SK-N-DZ (cell line): Measurements from ENCODE around the gene HPDL.
A peak's percentile ranks its signal among the peaks of the same experiment; 100 is the strongest.
"Not testable (repeated sequence)": the region's sequence is repeated elsewhere in the genome, so short reads cannot be mapped to it uniquely, and the experiment has no call there.

ENCODE experiments used
- DNase-seq: peaks from one replicate; pipeline ENCODE4 v3.0.0-alpha.2; 2015; ENCODE audit warnings: low spot score

Gene HPDL

GRCh38 chr1:45351508-45351907 is 24.8 kb downstream of the HPDL start:
- DNase-seq = no peak

- no peak for DNase-seq
These were observed 27.0 kb downstream of the HPDL start for GRCh38 chr1:45353685-45354084.

DNA sequence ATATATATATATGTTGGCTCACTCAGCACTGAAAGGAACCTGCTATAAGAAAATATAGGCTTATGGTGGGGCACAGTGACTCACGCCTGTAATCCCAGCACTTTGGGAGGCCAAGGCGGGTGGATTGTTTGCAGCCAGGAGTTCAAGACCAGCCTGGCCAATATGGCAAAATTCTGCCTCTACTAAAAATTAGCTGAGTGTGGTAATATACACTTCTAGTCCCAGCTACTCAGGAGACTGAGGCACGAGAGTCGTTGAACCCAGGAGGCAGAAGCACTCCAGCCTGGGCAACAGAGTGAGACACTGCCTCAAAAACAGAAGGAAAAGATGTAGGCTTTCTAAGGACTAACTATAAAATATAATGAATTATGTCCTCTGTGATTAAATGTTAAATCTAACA is 28.1 kb downstream of the HPDL start:
- DNase-seq = no peak

DNA sequence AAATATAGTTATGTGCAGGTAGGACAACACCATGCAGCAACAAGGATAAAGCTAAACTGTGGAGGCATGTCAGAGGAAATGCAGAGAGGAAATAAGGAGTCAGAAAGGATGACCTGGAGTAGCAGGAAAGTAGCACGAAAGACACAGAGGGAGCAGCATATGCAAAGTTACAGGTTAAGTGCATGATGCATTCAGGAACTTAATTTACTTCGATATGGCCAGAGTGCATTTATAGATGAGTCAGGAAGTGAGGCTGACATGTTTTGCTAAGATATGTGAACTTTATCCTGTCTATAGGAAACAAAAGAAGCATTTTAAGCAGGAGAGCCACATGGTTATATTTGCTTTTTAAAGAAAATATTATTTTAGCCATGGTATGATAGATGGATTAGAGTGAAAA is 29.0 kb downstream of the HPDL start:
- DNase-seq = no peak

DNA sequence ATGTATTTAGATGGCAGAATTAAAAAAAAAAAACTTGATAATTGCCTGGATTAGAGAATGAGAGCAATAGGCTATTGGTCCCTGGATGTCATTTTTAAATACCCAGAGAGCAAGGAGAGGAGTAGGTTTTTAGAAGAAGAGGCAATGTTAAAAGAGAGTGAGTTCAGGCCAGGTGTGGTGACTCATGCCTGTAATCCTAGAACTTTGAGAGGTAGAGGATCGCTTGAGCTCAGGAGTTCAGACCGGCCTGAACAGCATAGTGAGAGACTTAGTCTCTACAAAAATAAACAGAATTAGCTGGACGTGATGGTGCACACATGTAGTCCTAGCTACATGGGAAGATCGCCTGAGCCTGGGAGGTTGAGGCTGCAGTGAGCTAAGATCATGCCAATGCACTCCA is 29.5 kb downstream of the HPDL start:
- no peak for DNase-seq

GRCh38 chr1:45359882-45360513 is 33.3 kb downstream of the HPDL start:
- DNase-seq = peak; percentile 21

- not testable (repeated sequence) for DNase-seq
These were observed 34.3 kb downstream of the HPDL start for GRCh38 chr1:45360981-45361380.

DNA sequence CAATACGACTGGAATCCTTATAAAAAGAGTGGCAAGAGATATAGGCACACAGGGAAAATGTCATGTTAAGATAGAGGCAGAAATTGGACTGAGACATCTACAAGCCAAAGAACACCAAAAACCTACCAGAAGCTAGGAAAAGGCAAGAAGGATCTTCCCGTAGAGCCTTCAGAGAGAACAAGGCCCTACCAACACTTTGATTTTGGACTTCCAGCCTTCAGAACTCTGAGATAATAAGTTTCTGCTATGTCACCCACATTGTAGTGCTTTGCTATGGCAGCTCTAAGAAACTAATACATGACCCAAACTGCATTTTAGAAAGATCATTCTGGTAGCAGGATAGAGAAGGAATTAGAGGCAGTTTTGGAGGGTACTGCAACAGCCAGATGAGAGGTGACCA is 37.6 kb downstream of the HPDL start:
- DNase-seq = no peak

- no peak for DNase-seq
These were observed 38.4 kb downstream of the HPDL start for GRCh38 chr1:45365051-45365450.

DNA sequence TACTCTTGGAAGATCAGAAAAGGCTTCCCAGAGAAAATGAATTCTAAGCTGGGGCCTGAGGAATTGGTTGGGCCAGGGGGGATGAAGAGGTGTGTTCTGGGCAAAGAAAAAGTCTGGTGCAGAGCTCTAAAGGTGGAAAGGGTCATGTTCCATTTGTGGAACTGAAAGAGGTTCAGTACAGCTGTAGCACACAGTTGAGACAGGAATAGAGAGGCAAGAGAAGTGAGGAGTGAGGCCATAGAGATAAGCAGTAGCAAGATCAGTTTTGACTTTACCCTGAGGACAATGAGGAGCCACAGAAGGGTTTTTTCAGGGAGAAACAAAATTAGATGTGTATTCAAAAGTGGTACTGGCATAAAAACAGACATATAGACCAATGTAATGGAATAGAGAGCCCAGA is 43.9 kb downstream of the HPDL start:
- no peak for DNase-seq

- DNase-seq = no peak
These were observed 46.9 kb downstream of the HPDL start for GRCh38 chr1:45373573-45373972.

DNA sequence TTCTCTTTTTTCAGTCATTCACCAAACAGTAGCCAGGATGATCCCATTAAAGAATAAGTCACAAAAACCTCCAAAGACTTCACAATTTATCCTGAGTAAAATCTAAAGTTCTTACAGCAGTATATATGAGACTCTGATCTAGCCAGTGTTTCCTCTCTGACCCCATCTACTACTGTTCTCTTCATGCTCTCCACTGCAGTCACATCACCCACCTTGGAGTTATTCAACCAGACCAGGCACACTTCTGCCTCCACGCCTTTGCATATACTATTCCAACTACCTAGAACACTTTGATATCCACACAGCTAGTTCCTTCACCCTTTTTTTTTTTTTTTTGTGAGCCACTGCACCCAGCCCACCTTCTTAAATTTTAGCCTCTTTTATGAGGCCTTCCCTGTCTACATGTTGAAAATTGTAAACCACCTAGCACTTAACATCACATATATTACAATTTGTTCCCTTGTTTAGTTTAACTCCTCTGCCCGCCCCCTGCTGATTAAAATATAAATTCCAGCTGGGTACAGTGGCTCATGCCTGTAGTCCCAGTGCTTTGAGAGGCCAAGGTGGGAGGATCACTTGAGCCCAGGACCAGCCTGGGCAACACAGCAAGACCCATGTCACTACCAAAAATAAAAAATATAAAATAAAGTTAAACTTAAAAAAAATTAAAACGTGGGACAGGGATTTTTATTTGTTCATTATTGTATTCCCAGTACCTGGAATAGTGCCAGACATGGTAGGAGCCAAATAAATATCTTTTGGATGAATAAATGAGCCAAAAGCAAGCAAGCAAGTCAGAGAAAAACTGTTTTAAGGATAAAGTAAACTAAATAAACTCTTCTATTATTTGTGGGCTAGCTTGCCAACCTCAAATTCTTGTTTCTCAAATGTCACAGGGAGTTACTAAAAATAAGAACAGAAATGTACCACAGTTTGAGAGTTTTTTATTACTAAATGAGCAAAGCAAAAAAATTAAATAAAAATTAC is 48.7 kb downstream of the HPDL start:
- no peak for DNase-seq

GRCh38 chr1:45378184-45378583 is 51.5 kb downstream of the HPDL start:
- no peak for DNase-seq
